Measurements from ENCODE around the gene STXBP5. TPM values are rescaled to one million over a fixed set of nuclear protein-coding genes. Genes with fewer than 3 reads are reported as not detected.
"Not testable (repeated sequence)": the region's sequence is repeated elsewhere in the genome, so short reads cannot be mapped to it uniquely, and the experiment has no call there.

Gene STXBP5
- total RNA-seq, 4 donors from 2014 or later = 15.6 to 41.3 (median 20.4) TPM

DNA sequence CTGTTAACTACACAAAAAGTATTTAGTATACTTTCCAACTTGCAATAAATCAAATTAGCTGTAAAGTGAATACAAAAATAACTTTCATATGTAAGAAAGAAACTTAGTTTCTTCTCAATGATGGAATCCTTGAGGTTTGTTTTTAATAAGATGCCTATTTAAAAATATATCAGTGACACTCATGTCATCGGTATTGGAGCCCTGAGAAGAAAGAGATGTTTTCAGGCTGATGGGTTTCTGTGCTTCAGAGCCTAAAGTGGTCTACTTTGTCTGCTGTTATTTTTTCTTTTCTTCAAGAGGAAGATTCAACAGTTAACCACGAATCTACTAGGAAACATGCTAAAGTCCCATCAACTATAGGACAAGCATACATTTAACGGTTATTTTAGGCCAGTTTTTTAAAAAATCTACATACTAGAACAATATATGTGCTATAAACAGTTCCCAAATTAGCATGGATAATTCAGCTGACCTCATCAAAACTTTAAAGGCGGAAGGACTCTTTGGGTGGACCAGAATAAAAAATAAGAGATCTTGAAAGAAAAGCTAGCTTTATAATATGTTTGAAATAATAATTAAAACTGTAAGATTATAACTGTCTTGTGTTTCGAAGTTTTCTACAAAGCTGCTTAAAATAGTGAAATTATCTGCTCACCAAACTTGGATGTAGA is 157.2 kb downstream of the STXBP5 start:
- Histone ChIP-seq H3K36me3 (peaks cover 0 to 38% of the 10 kb centered on the region in 2 donors), H3K4me3 (no peak overlapping the region), H3K27me3 (no peaks in the 10 kb centered on the region), H3K9me3 (no peaks in the 10 kb centered on the region), H3K4me1 (no peaks in the 10 kb centered on the region), H3K27ac (no peak overlapping the region)
- DNase-seq (no peak), ATAC-seq (no peak)
- in situ Hi-C loops (cut with MboI; ENCODE audit: low sequenced_read_pairs in 4 of 4) = no loop called here
- TF ChIP-seq CTCF (IDR thresholded peaks at IDR 0.05 in 4 of 5, conservative IDR thresholded peaks at IDR 0.05 in 1 of 5) (no peak), POLR2A (IDR thresholded peaks at IDR 0.05) (no peak)
- intact Hi-C loops (cut with DNase I; ENCODE audit: low total_unique reads) = no loop called here

DNA sequence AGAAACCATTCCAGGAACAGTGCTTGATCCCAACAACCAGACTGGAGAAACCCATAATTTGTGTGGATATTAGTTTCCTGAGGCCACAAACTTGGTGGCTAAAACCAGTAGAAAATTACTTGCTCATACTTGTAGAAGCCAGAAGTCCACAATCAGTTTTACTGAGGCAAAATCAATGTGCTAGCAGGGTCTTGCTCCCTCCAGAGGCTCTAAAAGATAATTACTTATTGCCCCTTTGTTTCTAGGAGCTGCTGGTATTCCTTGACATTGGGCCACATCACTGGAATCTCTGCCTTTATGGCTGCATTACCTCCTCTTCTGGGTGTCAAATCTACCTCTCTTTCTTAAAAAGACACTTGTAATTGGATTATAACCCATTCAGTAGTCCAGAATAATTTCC is 162.1 kb downstream of the STXBP5 start:
- no peak overlapping the region for H3K4me3 ChIP-seq
- H3K9me3 ChIP-seq = no peaks in the 10 kb centered on the region
- TF ChIP-seq CTCF (IDR thresholded peaks at IDR 0.05 in 4 of 5, conservative IDR thresholded peaks at IDR 0.05 in 1 of 5) (no peak), POLR2A (IDR thresholded peaks at IDR 0.05) (no peak)
- H3K4me1 ChIP-seq = no peaks in the 10 kb centered on the region
- in situ Hi-C loops (cut with MboI; ENCODE audit: low sequenced_read_pairs in 4 of 4) = no loop called here
- no peaks in the 10 kb centered on the region for H3K27me3 ChIP-seq
- no peak overlapping the region for H3K27ac ChIP-seq
- intact Hi-C loops (cut with DNase I; ENCODE audit: low total_unique reads) = no loop called here
- H3K36me3 ChIP-seq = peaks cover 0 to 31% of the 10 kb centered on the region in 2 donors
- DNase-seq (no peak), ATAC-seq (no peak)

- intact Hi-C loops (cut with DNase I; ENCODE audit: low total_unique reads) = no loop called here
- TF ChIP-seq POLR2A (IDR thresholded peaks at IDR 0.05) (no peak), CTCF (IDR thresholded peaks at IDR 0.05 in 4 of 5, conservative IDR thresholded peaks at IDR 0.05 in 1 of 5) (no peak)
- Histone ChIP-seq H3K9me3 (no peaks in the 10 kb centered on the region), H3K4me3 (no peak overlapping the region), H3K27ac (no peak overlapping the region), H3K27me3 (no peaks in the 10 kb centered on the region), H3K36me3 (peaks cover 0 to 7% of the 10 kb centered on the region in 2 donors), H3K4me1 (no peaks in the 10 kb centered on the region)
- no peak for DNase-seq
- ATAC-seq = no peak
- in situ Hi-C loops (cut with MboI; ENCODE audit: low sequenced_read_pairs in 4 of 4) = no loop called here
Observed at GRCh38 chr6:147371325-147371724, 167.1 kb downstream of the STXBP5 start.

- H3K36me3 ChIP-seq = peaks cover 0 to 12% of the 10 kb centered on the region in 2 donors
- H3K4me1 ChIP-seq = no peaks in the 10 kb centered on the region
- H3K27me3 ChIP-seq = no peaks in the 10 kb centered on the region
- H3K27ac ChIP-seq = no peak overlapping the region
- H3K9me3 ChIP-seq = no peaks in the 10 kb centered on the region
- intact Hi-C loops (cut with DNase I; ENCODE audit: low total_unique reads) (no loop called here), in situ Hi-C loops (cut with MboI; ENCODE audit: low sequenced_read_pairs in 4 of 4) (no loop called here)
- no peak for ATAC-seq
- no peak for TF ChIP-seq CTCF (IDR thresholded peaks at IDR 0.05 in 4 of 5, conservative IDR thresholded peaks at IDR 0.05 in 1 of 5)
- TF ChIP-seq POLR2A (IDR thresholded peaks at IDR 0.05) = no peak
- DNase-seq = no peak
- H3K4me3 ChIP-seq = no peak overlapping the region
Observed at GRCh38 chr6:147372806-147373205, 168.6 kb downstream of the STXBP5 start.

- H3K9me3 ChIP-seq = no peaks in the 10 kb centered on the region
- intact Hi-C loops (cut with DNase I; ENCODE audit: low total_unique reads) (no loop called here), in situ Hi-C loops (cut with MboI; ENCODE audit: low sequenced_read_pairs in 4 of 4) (no loop called here)
- ATAC-seq = no peak
- H3K4me3 ChIP-seq = no peak overlapping the region
- H3K36me3 ChIP-seq = peaks cover 0 to 35% of the 10 kb centered on the region in 2 donors
- TF ChIP-seq POLR2A (IDR thresholded peaks at IDR 0.05) (no peak), CTCF (IDR thresholded peaks at IDR 0.05 in 4 of 5, conservative IDR thresholded peaks at IDR 0.05 in 1 of 5) (no peak)
- no peak for DNase-seq
- no peak overlapping the region for H3K27ac ChIP-seq
- H3K27me3 ChIP-seq = no peaks in the 10 kb centered on the region
- no peaks in the 10 kb centered on the region for H3K4me1 ChIP-seq
Observed at GRCh38 chr6:147378819-147379218, 174.6 kb downstream of the STXBP5 start.

- DNase-seq; H3K9me3 ChIP-seq; H3K4me1 ChIP-seq; H3K4me3 ChIP-seq; ATAC-seq; intact Hi-C loops (cut with DNase I; ENCODE audit: low total_unique reads); H3K27ac ChIP-seq; in situ Hi-C loops (cut with MboI; ENCODE audit: low sequenced_read_pairs in 4 of 4); H3K27me3 ChIP-seq: not testable (repeated sequence)
- peaks cover 0 to 28% of the 10 kb centered on the region in 2 donors for H3K36me3 ChIP-seq
Observed at GRCh38 chr6:147380841-147381240, 176.6 kb downstream of the STXBP5 start.
